GM12874 (cell line): ENCODE results near the gene WDR64.

ENCODE experiments used
- TF ChIP-seq, protein P1 (sequence below): IDR thresholded peaks from 2 replicates; pipeline ENCODE4 v1.5.1; 2011; ENCODE audit warnings: low read depth, mild to moderate bottlenecking, control low read depth, low read length, moderate library complexity; ENCODE audit not compliant: insufficient read depth

Gene WDR64

DNA sequence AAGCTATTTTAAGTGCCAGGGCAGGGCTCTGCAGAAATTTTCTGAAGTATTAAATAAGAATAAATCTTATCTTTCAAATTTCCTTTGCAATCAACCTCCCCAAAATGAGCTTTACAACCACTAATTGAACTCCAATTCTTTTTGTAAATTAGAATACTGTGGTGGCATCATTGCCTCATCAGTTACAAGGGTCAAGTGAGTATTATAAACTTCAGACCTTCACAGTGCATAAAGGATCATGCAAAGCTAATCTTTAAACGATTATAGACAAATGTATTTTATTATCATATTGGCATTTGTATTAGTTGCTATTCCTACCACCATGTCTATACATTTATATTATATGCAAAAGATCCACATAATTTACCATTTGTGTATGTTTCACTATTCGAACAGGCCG is 19.1 kb upstream of the WDR64 start:
- TF ChIP-seq, protein P1, sequence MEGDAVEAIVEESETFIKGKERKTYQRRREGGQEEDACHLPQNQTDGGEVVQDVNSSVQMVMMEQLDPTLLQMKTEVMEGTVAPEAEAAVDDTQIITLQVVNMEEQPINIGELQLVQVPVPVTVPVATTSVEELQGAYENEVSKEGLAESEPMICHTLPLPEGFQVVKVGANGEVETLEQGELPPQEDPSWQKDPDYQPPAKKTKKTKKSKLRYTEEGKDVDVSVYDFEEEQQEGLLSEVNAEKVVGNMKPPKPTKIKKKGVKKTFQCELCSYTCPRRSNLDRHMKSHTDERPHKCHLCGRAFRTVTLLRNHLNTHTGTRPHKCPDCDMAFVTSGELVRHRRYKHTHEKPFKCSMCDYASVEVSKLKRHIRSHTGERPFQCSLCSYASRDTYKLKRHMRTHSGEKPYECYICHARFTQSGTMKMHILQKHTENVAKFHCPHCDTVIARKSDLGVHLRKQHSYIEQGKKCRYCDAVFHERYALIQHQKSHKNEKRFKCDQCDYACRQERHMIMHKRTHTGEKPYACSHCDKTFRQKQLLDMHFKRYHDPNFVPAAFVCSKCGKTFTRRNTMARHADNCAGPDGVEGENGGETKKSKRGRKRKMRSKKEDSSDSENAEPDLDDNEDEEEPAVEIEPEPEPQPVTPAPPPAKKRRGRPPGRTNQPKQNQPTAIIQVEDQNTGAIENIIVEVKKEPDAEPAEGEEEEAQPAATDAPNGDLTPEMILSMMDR: no peak

DNA sequence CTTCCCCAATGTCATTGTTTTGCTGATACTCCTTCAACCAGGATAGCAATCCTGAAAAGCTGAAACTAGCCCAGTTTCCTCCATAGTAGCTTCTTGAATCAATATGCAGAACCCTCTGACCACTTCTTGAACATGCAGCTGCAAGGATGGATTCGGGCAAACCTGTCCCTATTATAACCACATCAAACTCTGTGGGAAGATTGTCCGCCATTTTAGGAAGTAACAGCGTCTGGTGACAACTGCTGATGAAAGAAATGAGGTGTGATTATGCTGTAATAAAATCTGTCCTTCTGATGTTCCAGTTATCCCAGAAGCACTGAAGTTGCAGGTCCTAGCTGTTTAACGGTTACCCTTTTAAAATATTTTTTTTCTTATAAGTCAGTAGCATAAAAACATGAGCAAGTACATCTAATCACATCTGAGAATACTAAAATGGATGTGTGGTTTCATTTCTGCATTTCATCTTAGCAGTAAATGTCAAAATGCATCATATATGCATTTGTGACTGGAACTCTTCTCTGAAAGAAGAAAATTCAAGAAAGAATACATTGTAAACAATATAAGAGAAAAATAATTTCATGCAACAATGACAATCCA is 16.4 kb upstream of the WDR64 start:
- TF ChIP-seq, protein P1: no peak

DNA sequence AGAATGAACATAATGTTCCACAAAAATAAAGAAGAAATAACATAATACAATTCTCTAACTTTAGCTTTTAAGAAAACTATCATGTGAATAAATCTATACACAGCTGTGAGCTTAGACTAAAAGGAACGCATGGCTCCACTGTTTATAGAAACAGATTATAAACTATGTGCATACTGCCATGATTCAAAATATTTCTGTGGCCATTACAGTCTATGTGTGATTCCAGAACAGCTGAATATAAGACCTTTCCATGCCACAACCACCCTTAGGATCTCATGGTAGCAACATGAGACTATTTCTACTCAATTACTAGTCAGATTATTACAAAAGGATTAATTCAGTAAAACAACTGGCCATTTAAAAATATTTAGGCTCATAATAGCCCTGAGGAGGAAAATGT is 15.8 kb upstream of the WDR64 start:
- TF ChIP-seq, protein P1: no peak

DNA sequence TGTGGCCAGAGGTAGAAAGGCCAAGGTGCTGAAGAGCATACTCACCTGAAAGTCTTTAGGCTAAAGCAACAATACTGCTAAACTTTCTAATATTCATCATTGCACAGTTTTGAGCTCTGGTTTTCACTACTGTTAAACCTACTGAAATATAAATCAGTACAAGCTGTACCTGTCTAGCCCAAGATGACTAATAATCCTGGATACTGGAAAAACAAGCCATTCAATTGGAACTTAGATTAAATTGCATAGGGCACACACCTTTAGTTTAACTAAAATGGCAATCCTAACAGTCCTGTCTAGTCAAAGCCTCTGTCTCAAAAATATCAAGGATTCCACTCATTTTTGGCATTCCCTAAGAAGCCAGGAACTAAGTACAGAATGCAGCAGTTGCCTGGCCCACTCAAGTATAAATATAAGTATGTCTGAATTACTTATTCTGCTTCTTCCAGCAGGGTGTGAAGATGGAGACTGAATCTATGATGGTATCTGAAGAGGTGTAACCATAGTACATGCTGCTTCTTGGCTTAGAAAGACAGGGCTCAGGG is 15.0 kb upstream of the WDR64 start:
- TF ChIP-seq, protein P1: no peak

DNA sequence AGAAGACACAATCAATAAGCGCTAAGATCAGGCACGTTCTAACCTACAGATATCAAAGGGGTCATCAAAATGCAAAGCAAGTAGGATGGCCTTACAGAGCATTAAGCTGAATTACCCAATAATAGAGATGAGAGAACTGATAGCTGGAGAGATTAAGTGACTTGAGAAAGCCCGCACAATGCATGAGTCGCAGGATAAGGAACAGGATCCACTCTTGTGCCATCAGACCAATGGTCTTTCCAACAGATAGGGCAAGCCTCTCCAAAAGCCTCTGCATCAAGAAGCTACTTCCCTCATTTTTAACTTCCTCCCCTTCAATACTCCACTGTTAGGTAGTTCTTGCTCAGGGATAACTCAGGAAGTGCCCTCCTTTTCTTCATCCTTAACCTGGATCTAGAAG is 14.5 kb upstream of the WDR64 start:
- TF ChIP-seq, protein P1: no peak

DNA sequence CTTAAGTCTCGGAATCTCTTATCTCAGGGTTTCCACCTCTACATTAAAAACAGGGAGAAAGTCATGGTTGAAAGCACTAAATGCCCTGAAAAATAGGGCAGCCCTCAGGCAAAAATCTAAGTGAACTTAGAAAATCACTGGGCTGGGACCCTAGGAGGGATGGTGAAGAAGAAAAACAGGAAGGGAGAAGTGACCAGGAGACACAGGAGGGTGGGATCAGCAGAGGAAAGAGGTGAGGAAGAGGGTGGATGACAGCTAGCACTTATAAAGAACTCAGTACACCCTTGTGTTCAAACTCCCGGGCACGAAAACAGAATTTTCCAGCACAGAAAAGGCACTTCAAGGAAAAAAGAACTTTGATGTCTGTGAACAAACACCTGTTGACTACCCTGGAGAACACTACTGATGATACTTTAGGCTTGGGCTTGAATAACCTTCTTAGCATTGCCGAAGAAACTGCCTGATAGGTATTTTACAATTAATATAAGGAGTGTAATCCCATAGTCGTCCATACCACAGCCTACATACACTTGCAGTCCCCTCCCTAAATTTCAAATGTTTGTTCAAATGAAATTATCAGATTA is 13.9 kb upstream of the WDR64 start:
- TF ChIP-seq, protein P1: no peak

DNA sequence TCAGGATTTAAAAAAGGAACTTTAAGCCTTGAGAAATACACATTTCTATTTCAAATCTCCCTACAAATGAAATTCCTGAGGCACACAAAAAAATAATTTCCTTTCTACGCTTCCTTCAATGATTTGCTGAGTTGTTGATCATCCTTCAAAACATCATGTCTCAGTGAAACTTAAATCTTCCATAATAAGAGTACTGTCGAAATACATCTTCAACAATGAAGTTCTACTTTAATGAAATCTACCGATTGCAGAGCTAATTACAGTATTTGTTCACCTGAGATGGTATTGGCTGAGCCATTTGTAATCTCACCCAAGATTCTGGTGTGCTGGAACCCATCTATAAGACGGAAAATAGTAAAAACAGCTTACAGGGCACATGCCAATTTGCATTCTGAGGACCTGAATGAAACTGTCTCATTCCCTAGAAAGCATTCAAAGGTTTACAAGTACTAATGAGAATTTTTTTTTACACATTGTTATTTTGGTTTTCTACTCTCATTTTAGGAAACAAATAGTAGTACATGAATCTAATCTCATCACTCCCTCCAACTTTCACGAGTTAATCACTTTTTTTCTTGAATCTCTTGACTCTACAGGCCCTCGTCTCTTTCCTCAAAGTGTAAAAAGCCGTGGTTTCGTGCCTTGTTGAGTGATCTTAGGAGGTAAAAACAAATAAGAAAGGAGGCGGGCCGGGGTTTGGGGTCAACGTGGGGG is 13.0 kb upstream of the WDR64 start:
- TF ChIP-seq, protein P1: no peak
